Stimulated activated naive B cell treated with anti-CD40 and anti-IgM and Interleukin-4, amounts not matched to agents 10 μg/mL and 1 μg/mL and 100 μg/mL, for 72 hours (primary cell): ENCODE data around the gene HAUS6.
"Not testable (repeated sequence)": the region's sequence is repeated elsewhere in the genome, so short reads cannot be mapped to it uniquely, and the experiment has no call there.

Experiments
- ATAC-seq, 2 donors: fragments of 150-1000 bp; cut with Tn5 transposase; replicated peaks; 2 replicates each; pipeline ENCODE4 v1.10.0; 2021; ENCODE audit warnings: moderate library complexity in 1 of 2
- DNase-seq: peaks from one replicate; pipeline ENCODE4 v3.0.0; 2021
- H3K27ac Mint-ChIP-seq: one replicate; pipeline ENCODE4 v1.8.0; 2022; ENCODE audit warnings: mild to moderate bottlenecking, mixed read lengths
- H3K27me3 Mint-ChIP-seq, 2 donors: one replicate each; pipeline ENCODE4 v1.8.0; 2022; ENCODE audit warnings: mixed read lengths in 2 of 2
- H3K36me3 Mint-ChIP-seq, 2 donors: one replicate each; pipeline ENCODE4 v1.8.0; 2022; ENCODE audit warnings: mixed read lengths in 2 of 2, mild to moderate bottlenecking in 1 of 2
- H3K4me1 Mint-ChIP-seq, 2 donors: one replicate each; pipeline ENCODE4 v1.8.0; 2022; ENCODE audit warnings: mixed read lengths in 2 of 2, mild to moderate bottlenecking in 1 of 2
- H3K4me3 Mint-ChIP-seq, 2 donors: one replicate each; pipeline ENCODE4 v1.8.0; 2022; ENCODE audit warnings: mild to moderate bottlenecking in 2 of 2, mixed read lengths in 2 of 2, moderate library complexity in 1 of 2
- H3K9me3 Mint-ChIP-seq, 2 donors: one replicate each; pipeline ENCODE4 v1.8.0; 2022; ENCODE audit warnings: mixed read lengths in 2 of 2, mild to moderate bottlenecking in 1 of 2

The HAUS6 gene

GRCh38 chr9:19102631-19103345 lies at the start of gene HAUS6:
TSS of gene HAUS6 (minus strand) at chr9:19102904. CDS start at chr9:19102651, 253 bp downstream.
- peak within 1 kb of the TSS; percentile 91 to 92 for H3K4me3 Mint-ChIP-seq
- peaks cover 6 to 13% of the 10 kb centered on the region in 2 donors for H3K36me3 Mint-ChIP-seq
- peak; percentile 98 to 99 for ATAC-seq
- peak within 1 kb of the TSS; percentile 95 for H3K27ac Mint-ChIP-seq
- H3K4me1 Mint-ChIP-seq, result peaks cover 10 to 13% of the 10 kb centered on the region in 2 donors
- H3K9me3 Mint-ChIP-seq, result no peaks in the 10 kb centered on the region
- peak; percentile 96 for DNase-seq
- H3K27me3 Mint-ChIP-seq, result no peaks in the 10 kb centered on the region

GRCh38 chr9:19152160-19152498 lies 49.4 kb upstream of the HAUS6 start:
- ATAC-seq, DNase-seq, H3K27ac Mint-ChIP-seq, H3K4me3 Mint-ChIP-seq, H3K27me3 Mint-ChIP-seq, H3K9me3 Mint-ChIP-seq, H3K4me1 Mint-ChIP-seq, H3K36me3 Mint-ChIP-seq: not testable (repeated sequence)

DNA sequence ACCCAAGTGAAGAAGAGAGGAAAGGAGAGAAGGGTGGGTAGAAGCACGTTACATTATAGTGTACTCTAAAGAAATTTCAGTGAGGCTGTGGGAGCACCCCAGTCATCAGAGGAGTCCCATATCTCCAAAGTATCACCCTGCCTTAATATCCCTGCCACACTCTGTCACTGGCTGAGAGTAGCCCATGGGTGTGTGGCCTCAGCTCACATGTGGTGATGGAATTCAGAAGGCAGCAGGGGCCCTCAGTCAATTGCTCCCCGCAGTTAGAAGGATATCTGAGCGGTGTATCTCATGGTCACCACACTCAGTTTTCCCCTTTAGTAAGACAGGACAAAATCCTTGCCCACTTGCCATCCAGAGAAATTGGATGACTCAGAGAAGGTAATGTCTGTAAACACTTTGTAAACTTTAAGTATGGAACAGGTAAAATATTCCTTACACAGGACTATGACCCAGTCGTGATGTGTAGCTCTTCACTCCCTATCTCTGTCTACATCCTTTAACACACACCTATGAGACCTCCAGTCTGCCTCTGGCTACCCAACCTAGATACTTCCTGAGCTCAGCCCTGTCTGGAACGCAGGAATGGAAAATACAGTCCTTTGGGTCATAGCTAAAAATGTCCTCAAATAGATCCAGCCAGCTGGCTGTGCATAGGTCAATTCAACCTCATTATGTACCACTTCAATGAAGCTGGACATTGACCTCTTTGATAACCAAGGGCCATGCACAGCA lies 48.9 kb upstream of the HAUS6 start:
- no peaks in the 10 kb centered on the region for H3K4me1 Mint-ChIP-seq
- H3K27me3 Mint-ChIP-seq, result no peaks in the 10 kb centered on the region
- no peak for DNase-seq
- ATAC-seq, result no peak
- no peak overlapping the region for H3K4me3 Mint-ChIP-seq
- H3K36me3 Mint-ChIP-seq, result no peaks in the 10 kb centered on the region
- no peaks in the 10 kb centered on the region for H3K9me3 Mint-ChIP-seq
- no peak overlapping the region for H3K27ac Mint-ChIP-seq

DNA sequence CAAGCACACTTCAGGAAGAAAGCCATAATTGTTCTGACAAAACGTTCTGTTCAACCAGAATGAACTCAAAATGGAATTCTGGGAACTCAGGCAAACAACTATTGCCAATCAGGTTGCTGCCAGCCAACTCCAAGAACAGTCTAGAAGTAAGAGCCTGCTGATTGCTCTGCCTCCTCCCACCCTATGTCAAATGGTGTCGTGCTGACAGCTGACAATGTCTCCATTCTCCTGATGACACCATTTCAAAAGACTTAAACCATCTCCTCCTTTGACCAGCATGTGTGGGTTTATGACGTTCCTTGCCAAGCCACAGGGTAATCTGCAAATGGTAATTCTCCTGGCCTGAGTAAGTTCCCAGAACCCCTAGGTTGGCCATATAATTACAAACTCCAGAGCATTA lies 46.5 kb upstream of the HAUS6 start:
- no peak for ATAC-seq
- Mint-ChIP-seq H3K9me3 (no peaks in the 10 kb centered on the region), H3K4me3 (no peak overlapping the region), H3K27me3 (no peaks in the 10 kb centered on the region), H3K36me3 (no peaks in the 10 kb centered on the region), H3K4me1 (no peaks in the 10 kb centered on the region), H3K27ac (no peak overlapping the region)
- no peak for DNase-seq

GRCh38 chr9:19148187-19148586 lies 45.5 kb upstream of the HAUS6 start:
- H3K27me3 Mint-ChIP-seq, result no peaks in the 10 kb centered on the region
- no peaks in the 10 kb centered on the region for H3K9me3 Mint-ChIP-seq
- no peaks in the 10 kb centered on the region for H3K36me3 Mint-ChIP-seq
- ATAC-seq (no peak), DNase-seq (no peak)
- H3K27ac Mint-ChIP-seq, result no peak overlapping the region
- H3K4me1 Mint-ChIP-seq, result no peaks in the 10 kb centered on the region
- no peak overlapping the region for H3K4me3 Mint-ChIP-seq

- no peaks in the 10 kb centered on the region for H3K36me3 Mint-ChIP-seq
- H3K4me3 Mint-ChIP-seq, result no peak overlapping the region
- no peaks in the 10 kb centered on the region for H3K4me1 Mint-ChIP-seq
- ATAC-seq, result no peak
- no peaks in the 10 kb centered on the region for H3K27me3 Mint-ChIP-seq
- no peaks in the 10 kb centered on the region for H3K9me3 Mint-ChIP-seq
- no peak overlapping the region for H3K27ac Mint-ChIP-seq
- no peak for DNase-seq
Observed at GRCh38 chr9:19146441-19147024, 43.8 kb upstream of the HAUS6 start.

DNA sequence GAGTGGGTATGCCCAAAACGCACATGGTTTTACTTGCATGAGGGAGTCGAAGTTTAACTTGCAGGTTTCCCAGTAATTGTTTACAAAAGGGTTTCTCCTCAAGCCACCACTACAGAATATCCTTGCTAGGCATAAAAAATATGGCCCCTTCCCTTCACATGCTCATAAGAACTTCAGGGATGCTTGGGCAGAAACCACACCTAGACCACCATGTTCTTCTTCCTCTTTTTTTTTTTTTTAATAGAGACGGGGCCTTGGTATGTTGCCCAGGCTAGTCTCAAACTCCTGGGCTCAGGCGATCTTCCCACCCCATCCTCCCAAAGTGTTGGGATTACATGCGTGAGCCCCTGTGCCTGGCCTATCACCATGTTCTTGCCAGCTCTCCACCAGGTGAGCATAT lies 43.2 kb upstream of the HAUS6 start:
- H3K9me3 Mint-ChIP-seq, result no peaks in the 10 kb centered on the region
- no peak overlapping the region for H3K4me3 Mint-ChIP-seq
- H3K4me1 Mint-ChIP-seq, result no peaks in the 10 kb centered on the region
- no peak overlapping the region for H3K27ac Mint-ChIP-seq
- DNase-seq (no peak), ATAC-seq (no peak)
- no peaks in the 10 kb centered on the region for H3K36me3 Mint-ChIP-seq
- no peaks in the 10 kb centered on the region for H3K27me3 Mint-ChIP-seq

DNA sequence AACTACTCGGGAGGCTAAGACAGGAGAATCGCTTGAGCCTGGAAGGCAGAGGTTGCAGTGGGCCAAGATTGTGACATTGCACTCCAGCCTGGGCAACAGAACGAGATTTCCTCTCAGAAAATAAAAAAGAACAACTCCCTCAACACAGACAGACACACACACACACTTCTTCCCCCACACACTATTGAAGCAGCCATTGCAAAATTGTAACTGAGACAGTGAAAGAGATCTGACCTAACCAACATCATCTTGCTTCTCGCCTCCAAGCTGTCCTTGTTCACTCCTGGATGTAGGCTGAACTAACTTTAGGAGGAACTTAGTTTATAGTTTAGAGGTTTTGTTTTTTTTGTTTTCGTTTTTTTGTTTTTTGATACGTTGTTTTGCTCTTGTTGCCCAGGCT lies 37.6 kb upstream of the HAUS6 start:
- no peak for ATAC-seq
- no peak overlapping the region for H3K27ac Mint-ChIP-seq
- no peak for DNase-seq

GRCh38 chr9:19138084-19138483 lies 35.4 kb upstream of the HAUS6 start:
- no peak for DNase-seq
- Mint-ChIP-seq H3K27me3 (peaks cover 0 to 4% of the 10 kb centered on the region in 2 donors), H3K27ac (peak overlapping the region; percentile 47), H3K4me1 (peaks cover 2 to 7% of the 10 kb centered on the region in 2 donors), H3K9me3 (no peaks in the 10 kb centered on the region), H3K36me3 (no peaks in the 10 kb centered on the region), H3K4me3 (no peak overlapping the region)
- ATAC-seq, result no peak

More for the DNA sequence above, 37.6 kb upstream of the HAUS6 start:
- H3K4me3 Mint-ChIP-seq, result no peak overlapping the region
- no peaks in the 10 kb centered on the region for H3K9me3 Mint-ChIP-seq
- peaks cover 0 to 4% of the 10 kb centered on the region in 2 donors for H3K27me3 Mint-ChIP-seq
- peaks cover 2 to 7% of the 10 kb centered on the region in 2 donors for H3K4me1 Mint-ChIP-seq
- no peaks in the 10 kb centered on the region for H3K36me3 Mint-ChIP-seq

DNA sequence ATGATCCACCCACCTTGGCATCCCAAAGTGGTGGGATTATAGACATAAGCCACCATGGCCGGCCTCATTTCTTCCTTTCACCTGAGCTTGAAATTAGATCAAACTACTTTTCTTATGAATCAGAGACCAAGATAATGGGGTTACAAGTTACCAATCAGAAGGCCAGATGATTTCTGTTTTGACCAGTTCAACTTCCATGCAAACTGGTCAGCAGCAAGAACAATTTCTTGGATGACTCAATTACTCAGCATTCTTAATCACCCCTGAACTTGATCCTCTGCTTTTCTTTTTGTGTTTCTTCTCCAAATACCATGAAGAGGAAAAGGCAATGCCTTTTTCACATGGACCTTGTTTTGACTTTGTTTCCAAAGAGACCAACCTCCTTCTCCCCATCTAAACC lies 34.6 kb upstream of the HAUS6 start:
- Mint-ChIP-seq H3K4me3 (no peak overlapping the region), H3K27me3 (peaks cover 0 to 4% of the 10 kb centered on the region in 2 donors), H3K9me3 (no peaks in the 10 kb centered on the region), H3K4me1 (peaks cover 2 to 7% of the 10 kb centered on the region in 2 donors), H3K36me3 (no peaks in the 10 kb centered on the region), H3K27ac (peak overlapping the region; percentile 1)
- ATAC-seq (no peak), DNase-seq (no peak)

DNA sequence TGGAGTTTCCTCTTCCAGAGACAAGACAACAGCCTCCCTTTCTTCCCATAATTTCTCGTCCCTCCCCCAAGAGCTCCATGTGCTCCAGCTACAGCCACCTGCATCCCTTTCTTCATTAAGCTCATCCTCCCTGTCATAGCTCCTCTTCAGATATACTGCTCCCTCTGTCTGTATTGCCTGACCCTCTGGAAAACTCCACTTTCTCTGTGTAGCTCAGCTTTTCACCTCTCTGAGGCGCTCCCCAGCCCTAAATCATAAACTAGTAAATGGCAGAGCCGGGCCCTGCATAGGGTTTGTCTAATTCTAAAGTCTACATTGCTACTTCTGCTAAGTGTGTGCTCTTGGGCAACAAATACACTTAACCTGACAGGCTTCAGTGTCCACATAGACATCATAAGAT lies 33.4 kb upstream of the HAUS6 start:
- no peak for ATAC-seq
- Mint-ChIP-seq H3K4me3 (no peak overlapping the region), H3K27ac (no peak overlapping the region), H3K27me3 (peaks cover 0 to 4% of the 10 kb centered on the region in 2 donors), H3K9me3 (no peaks in the 10 kb centered on the region), H3K36me3 (no peaks in the 10 kb centered on the region), H3K4me1 (peaks cover 2 to 7% of the 10 kb centered on the region in 2 donors)
- no peak for DNase-seq

GRCh38 chr9:19133549-19134345 lies 31.0 kb upstream of the HAUS6 start:
- Mint-ChIP-seq H3K4me3 (no peak overlapping the region), H3K27ac (no peak overlapping the region), H3K36me3 (no peaks in the 10 kb centered on the region), H3K27me3 (no peaks in the 10 kb centered on the region), H3K9me3 (no peaks in the 10 kb centered on the region), H3K4me1 (peaks cover 11 to 18% of the 10 kb centered on the region in 2 donors)
- no peak for DNase-seq
- ATAC-seq, result no peak

DNA sequence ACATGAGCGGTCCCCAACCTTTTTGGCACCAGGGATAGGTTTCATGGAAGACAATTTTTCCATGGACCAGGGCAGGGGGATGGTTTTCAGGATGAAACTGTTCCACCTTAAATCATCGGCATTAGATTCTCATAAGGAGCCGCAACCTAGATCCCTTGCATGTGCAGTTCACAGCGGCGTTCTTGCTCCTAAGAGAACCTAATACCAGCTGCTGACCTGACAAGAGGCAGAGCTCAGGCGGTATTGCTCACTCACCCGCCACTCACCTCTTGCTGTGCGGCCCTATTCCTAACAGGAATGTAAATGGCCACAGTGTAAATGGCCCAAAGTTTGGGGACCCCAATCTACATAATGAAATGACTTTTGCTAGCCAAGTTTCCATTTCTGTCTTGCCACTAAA lies 27.7 kb upstream of the HAUS6 start:
- Mint-ChIP-seq H3K4me1 (peaks cover 14 to 25% of the 10 kb centered on the region in 2 donors), H3K27ac (no peak overlapping the region), H3K9me3 (no peaks in the 10 kb centered on the region), H3K36me3 (no peaks in the 10 kb centered on the region), H3K4me3 (no peak overlapping the region), H3K27me3 (no peaks in the 10 kb centered on the region)
- ATAC-seq (no peak), DNase-seq (no peak)

DNA sequence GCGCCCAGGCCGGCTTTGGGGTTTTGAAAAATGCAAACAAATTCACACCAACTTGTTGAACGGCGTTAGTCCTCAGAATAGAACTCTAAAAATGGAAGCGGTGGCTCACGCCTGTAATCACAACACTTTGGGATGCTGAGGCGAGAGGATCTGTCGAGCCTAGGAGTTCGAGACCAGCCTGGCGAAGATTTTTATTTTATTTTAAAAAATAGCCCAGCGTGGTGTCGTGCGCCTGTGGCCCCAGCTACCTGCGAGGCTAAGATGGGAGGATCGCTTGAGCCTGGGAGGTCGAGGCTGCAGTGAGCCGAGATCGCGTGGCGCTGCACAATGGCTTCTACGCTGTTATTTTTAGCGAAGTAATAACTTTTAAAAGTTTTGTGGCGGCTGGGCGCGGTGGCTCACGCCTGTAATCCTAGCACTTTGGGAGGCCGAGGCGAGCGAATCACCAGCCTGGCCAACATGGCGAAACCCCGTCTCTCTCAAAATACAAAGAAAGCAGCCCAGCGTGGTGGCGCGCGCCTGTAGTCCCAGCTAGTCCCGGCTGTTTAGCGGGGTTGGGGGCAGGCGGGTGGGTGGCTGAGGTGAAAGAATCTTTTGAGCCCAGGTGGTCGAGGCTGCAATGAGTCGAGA lies 25.3 kb upstream of the HAUS6 start:
- H3K4me1 Mint-ChIP-seq, result peaks cover 17 to 31% of the 10 kb centered on the region in 2 donors

More for the DNA sequence above, 25.3 kb upstream of the HAUS6 start:
- H3K4me3 Mint-ChIP-seq, result peak overlapping the region; percentile 87 to 89
- no peaks in the 10 kb centered on the region for H3K36me3 Mint-ChIP-seq
- peak overlapping the region; percentile 96 for H3K27ac Mint-ChIP-seq
- no peaks in the 10 kb centered on the region for H3K27me3 Mint-ChIP-seq
- peak; percentile 26 to 28 for ATAC-seq
- H3K9me3 Mint-ChIP-seq, result no peaks in the 10 kb centered on the region
- DNase-seq, result no peak
